Myocyte (in vitro differentiated cells): ENCODE data around the gene TXNRD1. TPM values are rescaled to one million over a fixed set of nuclear protein-coding genes. Genes with fewer than 3 reads are reported as not detected.
A peak's percentile ranks its signal among the peaks of the same experiment; 100 is the strongest.

Experiments used
- DNase-seq: peaks from one replicate; pipeline ENCODE4 v3.0.0-alpha.2; 2012; ENCODE audit warnings: low read depth
- total RNA-seq: library from RNA; depleted of rRNA; stranded (reverse); fragments of >200 nt; gene quantifications from 2 replicates; pipeline ENCODE4 v1.2.3, GENCODE V29; 2014

The TXNRD1 gene
- total RNA-seq, 1 donor from 2014 or later = 185 TPM

- DNase-seq = peak; percentile 33
Observed at GRCh38 chr12:104347374-104348075, 131.9 kb downstream of the TXNRD1 start.

DNA sequence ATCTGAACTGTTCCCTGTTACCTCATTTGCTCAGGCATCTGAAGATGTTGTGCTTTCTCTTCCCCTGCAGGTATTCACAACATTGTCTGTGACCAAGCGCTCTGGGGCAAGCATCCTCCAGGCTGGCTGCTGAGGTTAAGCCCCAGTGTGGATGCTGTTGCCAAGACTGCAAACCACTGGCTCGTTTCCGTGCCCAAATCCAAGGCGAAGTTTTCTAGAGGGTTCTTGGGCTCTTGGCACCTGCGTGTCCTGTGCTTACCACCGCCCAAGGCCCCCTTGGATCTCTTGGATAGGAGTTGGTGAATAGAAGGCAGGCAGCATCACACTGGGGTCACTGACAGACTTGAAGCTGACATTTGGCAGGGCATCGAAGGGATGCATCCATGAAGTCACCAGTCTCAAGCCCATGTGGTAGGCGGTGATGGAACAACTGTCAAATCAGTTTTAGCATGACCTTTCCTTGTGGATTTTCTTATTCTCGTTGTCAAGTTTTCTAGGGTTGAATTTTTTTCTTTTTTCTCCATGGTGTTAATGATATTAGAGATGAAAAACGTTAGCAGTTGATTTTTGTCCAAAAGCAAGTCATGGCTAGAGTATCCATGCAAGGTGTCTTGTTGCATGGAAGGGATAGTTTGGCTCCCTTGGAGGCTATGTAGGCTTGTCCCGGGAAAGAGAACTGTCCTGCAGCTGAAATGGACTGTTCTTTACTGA, 132.9 kb downstream of the TXNRD1 start:
- DNase-seq = no peak

- DNase-seq = no peak
Observed at GRCh38 chr12:104348994-104349494, 133.5 kb downstream of the TXNRD1 start.

- DNase-seq = no peak
Observed at GRCh38 chr12:104350211-104351056, 134.9 kb downstream of the TXNRD1 start.

DNA sequence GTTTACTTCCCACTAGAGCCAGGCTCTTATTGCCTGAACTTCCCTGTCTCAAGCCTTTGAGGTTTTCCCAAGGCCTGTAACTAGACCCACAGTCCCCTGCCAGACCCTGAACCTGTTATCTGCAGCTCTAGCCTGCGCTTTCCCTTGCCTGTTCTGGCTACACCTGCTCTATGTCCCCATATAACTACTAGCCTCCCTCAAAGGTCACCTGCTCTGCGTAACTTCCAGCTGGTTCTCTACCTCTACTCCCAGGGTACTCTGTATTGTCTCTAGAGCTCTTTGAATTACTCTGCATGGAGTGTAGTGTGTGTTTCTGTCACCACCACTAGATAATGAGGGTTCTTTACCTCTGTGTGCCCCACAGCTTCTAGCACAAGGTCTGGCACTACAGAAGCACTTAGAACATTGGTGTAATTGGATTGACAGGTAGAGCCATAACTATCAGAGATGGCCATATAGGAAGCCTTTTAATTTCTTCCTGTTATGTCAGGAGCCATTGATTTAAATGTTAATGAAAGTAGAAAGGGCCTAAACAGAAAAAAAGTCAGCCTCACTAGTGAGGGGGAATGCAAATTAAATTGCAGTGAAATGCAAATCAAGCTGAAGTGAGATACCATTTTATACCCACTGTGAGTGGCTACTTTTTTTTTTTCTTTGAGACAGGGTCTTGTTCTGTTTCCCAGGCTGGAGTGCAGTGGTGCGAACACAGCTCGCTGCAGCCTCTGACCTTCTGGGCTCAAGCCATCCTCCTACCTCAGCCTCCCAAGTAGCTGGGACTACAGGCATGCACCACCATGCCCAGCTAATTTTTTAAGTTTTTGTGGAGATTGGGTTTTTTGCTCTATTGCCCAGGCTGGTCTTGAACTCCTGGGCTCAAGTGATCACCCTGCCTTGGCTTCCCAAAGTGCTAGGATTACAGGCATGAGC, 135.7 kb downstream of the TXNRD1 start:
- no peak for DNase-seq

DNA sequence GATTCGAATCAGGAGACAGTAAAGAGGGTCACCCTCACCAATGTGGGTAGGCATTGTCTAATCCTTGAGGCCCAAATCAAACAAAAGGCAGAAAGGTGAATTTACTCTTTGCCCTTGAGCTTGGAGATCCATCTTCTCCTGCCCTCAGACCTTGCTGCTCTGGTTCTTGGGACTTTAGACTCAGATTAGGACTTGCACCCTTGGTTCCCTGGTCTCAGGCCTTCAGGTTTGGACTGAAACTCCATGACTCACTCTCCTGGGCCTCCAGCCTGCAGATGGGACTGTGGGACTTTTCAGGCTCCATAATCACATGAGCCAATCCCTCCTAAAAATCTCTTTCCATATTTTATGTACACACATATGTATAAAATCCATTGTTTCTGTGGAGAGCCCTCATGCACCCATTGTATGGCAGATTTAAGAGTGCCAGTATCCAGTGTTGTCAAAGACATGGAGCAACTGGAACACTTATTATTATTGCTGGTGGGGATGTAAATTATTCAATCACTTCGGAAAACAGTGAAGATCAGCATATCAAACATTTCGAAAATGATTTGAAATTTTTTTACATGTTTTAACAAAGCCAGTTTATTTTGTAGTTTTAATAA, 136.6 kb downstream of the TXNRD1 start:
- no peak for DNase-seq

- no peak for DNase-seq
Observed at GRCh38 chr12:104353012-104353981, 137.7 kb downstream of the TXNRD1 start.

- DNase-seq = no peak
Observed at GRCh38 chr12:104354167-104354867, 138.7 kb downstream of the TXNRD1 start.

DNA sequence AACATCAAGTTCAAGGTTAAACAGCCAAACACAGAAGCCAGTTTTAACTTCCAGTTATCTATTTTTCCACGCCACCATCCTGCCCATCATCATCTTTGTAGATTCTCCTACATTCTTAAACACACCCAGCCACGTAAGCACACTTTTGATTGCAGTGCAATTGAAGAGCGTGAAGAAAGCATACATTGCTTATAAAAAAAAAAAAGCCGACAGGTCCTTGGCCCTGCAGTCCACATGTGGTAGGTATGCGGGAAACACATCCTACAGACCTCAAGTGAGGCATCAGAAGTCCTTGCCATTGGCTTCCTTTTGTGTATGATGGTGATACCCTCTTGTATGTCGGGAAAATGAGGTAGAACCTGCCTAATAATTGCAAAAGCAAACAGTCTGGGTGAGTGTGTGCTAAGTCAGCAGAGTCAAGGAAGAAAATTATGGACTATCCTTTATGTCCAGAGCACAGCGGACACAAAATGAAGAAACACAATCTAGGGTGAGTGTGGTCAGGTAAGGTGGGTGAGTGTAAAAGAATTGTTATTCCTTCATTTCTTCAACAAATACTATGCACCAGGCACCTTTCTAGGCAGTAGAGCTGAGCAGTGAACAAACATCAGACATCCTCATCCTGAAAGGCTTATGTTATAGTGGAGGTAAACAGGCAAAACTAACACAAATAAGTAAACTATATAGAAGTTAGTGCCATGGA, 139.4 kb downstream of the TXNRD1 start:
- DNase-seq = no peak

GRCh38 chr12:104355630-104356029, 140.1 kb downstream of the TXNRD1 start:
- no peak for DNase-seq

GRCh38 chr12:104356231-104357115, 140.9 kb downstream of the TXNRD1 start:
- DNase-seq = no peak

DNA sequence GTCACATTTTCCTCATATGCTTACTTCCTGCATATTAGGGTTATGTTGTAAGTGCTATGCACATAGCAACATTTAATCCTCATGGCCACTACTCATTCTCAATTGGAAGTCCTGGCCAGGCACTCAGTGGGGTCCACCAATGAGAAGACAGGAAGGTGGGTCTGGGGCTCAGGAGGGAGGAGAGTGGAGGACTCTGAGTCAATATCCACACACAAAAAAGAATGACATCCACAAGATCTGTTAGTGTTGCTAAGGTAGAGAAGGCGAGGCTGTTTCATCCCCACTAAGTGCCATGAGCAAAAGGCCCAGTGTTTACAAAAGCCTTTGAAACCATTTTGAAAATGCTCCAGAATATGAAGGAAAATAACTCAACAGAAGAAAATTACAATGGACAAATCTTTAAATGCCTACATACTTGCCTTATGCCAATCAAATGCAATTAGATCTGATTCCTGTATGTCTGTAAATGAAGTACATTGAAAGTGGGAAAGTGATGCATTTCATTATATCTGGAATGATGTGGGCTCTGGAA, 141.9 kb downstream of the TXNRD1 start:
- DNase-seq = no peak

GRCh38 chr12:104358353-104359003, 142.9 kb downstream of the TXNRD1 start:
- peak; percentile 48 for DNase-seq

DNA sequence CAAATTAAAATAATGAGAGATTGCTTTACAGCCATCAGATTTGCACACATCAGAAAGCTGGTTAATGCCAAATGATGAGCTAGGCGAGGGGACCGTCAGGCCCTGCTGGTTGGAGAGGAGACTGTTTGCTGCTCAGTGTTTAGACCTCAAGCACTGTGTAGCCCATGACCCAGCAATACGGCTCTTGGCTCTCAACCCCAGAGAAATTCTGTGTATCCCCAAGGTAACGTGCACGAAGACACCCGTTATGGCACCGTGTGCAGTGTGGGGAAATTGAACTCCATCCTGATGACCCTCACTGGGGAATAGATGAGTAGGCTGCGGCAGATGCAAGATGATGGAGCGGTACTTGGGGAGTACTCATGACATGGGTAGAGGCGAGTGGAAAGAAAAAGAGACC, 143.6 kb downstream of the TXNRD1 start:
- no peak for DNase-seq

DNA sequence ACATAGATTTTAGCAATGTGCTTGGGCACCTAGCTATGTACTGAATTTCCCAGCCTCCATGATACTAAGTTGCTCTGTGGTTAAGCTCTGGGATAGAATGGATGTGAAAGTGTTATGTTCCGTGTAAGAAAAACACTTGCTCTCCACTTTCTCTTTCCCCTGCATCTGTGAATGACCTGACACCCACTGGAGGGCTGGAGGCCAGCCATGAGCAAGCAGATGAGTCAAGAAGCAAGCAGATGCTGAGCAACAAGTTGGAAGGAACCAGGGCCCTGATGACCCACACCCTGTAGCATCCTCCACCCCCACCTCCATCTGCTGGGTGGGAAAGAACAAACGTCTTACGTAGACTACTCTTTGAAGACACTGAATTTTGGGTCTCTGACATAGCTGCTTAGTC, 144.6 kb downstream of the TXNRD1 start:
- no peak for DNase-seq
